Subcutaneous abdominal adipose tissue (tissue), 5 donors: Measurements from ENCODE around the gene LARGE1.
A peak's percentile ranks its signal among the peaks of the same experiment; 100 is the strongest.
"Not testable (repeated sequence)": the region's sequence is repeated elsewhere in the genome, so short reads cannot be mapped to it uniquely, and the experiment has no call there.

ENCODE experiments used
- H3K27ac ChIP-seq: one replicate; pipeline ENCODE4 v1.7.0; 2013; ENCODE audit warnings: low read depth, mild to moderate bottlenecking, inconsistent platforms, low read length, moderate library complexity
- H3K27me3 ChIP-seq, 5 donors: one replicate each; pipeline ENCODE4 v1.7.0; 2013; ENCODE audit warnings: low read length in 5 of 5, inconsistent platforms in 1 of 5; ENCODE audit not compliant: control insufficient read depth in 5 of 5, insufficient read depth in 4 of 5
- H3K36me3 ChIP-seq, 5 donors: one replicate each; pipeline ENCODE4 v1.7.0; 2013; ENCODE audit warnings: low read length in 5 of 5; ENCODE audit not compliant: control insufficient read depth in 5 of 5, insufficient read depth in 5 of 5
- H3K4me1 ChIP-seq, 5 donors: one replicate each; pipeline ENCODE4 v1.7.0; 2013; ENCODE audit warnings: low read length in 5 of 5, mild to moderate bottlenecking in 3 of 5, moderate library complexity in 1 of 5; ENCODE audit not compliant: control insufficient read depth in 5 of 5, insufficient read depth in 5 of 5
- H3K4me3 ChIP-seq, 5 donors: one replicate each; pipeline ENCODE4 v1.7.0; 2013; ENCODE audit warnings: low read length in 5 of 5, low read depth in 1 of 5
- H3K9ac ChIP-seq, 5 donors: one replicate each; pipeline ENCODE4 v1.7.0; 2013; ENCODE audit warnings: low read length in 5 of 5, mild to moderate bottlenecking in 4 of 5, moderate library complexity in 3 of 5
- H3K9me3 ChIP-seq, 5 donors: one replicate each; pipeline ENCODE4 v1.7.0; 2013; ENCODE audit warnings: low read length in 5 of 5; ENCODE audit not compliant: control insufficient read depth in 5 of 5
- donor health status: healthy.
- donor health status: healthy.
- donor health status: healthy.
- donor health status: healthy.
- donor health status: healthy.

Gene LARGE1

DNA sequence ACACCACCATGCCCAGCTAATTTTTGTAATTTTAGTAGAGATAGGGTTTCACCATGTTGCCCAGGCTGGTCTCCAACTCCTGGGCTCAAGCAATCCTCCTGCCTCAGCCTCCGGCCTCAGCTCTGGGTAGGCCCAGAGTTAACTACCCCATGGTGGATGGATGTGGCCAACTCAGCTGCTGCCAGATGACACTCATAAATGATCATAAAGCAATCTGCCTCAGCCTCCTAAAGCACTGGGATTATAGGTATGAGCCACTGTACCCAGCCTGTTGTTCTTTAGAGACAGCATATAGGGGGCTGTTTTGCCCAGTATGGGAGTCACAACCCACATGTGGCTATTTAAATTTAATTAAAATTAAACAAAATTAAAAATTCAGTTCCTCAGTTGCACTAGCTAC lies 54.3 kb downstream of the LARGE1 start:
- Histone ChIP-seq H3K27ac (no peak overlapping the region), H3K4me3 (no peak overlapping the region), H3K27me3 (no peaks in the 10 kb centered on the region), H3K4me1 (peaks cover 0 to 26% (median 18%) of the 10 kb centered on the region in 5 donors), H3K9me3 (no peaks in the 10 kb centered on the region), H3K9ac (no peak overlapping the region), H3K36me3 (no peaks in the 10 kb centered on the region)

DNA sequence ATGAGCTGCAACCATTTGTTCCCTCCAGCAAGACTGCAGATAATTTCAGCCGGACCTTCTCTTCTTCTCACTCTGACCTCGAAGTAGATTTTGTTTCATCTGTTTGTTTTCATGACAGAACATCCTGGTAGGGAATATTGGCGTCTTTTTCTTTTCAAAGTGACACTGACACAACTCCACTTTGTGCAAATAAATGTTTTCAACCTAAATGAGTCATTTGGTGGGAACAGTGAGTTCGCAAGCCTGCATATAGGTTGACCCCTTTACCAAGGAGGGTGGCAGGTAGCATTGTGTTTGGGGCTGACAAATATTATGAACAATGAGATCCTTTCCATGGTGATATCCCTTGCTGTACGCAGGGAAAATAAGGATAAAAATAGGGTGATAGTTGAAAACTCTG lies 55.0 kb downstream of the LARGE1 start:
- no peak overlapping the region for H3K9ac ChIP-seq
- H3K36me3 ChIP-seq: no peaks in the 10 kb centered on the region
- H3K4me3 ChIP-seq: peak overlapping the region in 1 of 5 donors; percentile 2
- no peaks in the 10 kb centered on the region for H3K9me3 ChIP-seq
- H3K4me1 ChIP-seq: peaks cover 0 to 26% (median 18%) of the 10 kb centered on the region in 5 donors
- no peak overlapping the region for H3K27ac ChIP-seq
- H3K27me3 ChIP-seq: no peaks in the 10 kb centered on the region

GRCh38 chr22:33864723-33865130 lies 55.5 kb downstream of the LARGE1 start:
- H3K27ac ChIP-seq: no peak overlapping the region
- H3K4me1 ChIP-seq: peaks cover 0 to 26% (median 18%) of the 10 kb centered on the region in 5 donors

GRCh38 chr22:33861216-33861875 lies 58.9 kb downstream of the LARGE1 start:
- Histone ChIP-seq H3K36me3 (no peaks in the 10 kb centered on the region), H3K4me3 (no peak overlapping the region), H3K9ac (no peak overlapping the region), H3K4me1 (peaks cover 0 to 13% (median 12%) of the 10 kb centered on the region in 5 donors), H3K27ac (no peak overlapping the region), H3K27me3 (no peaks in the 10 kb centered on the region), H3K9me3 (no peaks in the 10 kb centered on the region)

More at GRCh38 chr22:33864723-33865130, 55.5 kb downstream of the LARGE1 start:
- Histone ChIP-seq H3K27me3 (no peaks in the 10 kb centered on the region), H3K36me3 (no peaks in the 10 kb centered on the region), H3K9me3 (no peaks in the 10 kb centered on the region), H3K4me3 (no peak overlapping the region), H3K9ac (no peak overlapping the region)

GRCh38 chr22:33860386-33860785 lies 59.9 kb downstream of the LARGE1 start:
- H3K27me3 ChIP-seq: no peaks in the 10 kb centered on the region
- no peaks in the 10 kb centered on the region for H3K36me3 ChIP-seq
- H3K9me3 ChIP-seq: no peaks in the 10 kb centered on the region
- H3K4me1 ChIP-seq: peaks cover 0 to 11% (median 9%) of the 10 kb centered on the region in 5 donors
- H3K9ac ChIP-seq: no peak overlapping the region
- no peak overlapping the region for H3K4me3 ChIP-seq
- no peak overlapping the region for H3K27ac ChIP-seq

DNA sequence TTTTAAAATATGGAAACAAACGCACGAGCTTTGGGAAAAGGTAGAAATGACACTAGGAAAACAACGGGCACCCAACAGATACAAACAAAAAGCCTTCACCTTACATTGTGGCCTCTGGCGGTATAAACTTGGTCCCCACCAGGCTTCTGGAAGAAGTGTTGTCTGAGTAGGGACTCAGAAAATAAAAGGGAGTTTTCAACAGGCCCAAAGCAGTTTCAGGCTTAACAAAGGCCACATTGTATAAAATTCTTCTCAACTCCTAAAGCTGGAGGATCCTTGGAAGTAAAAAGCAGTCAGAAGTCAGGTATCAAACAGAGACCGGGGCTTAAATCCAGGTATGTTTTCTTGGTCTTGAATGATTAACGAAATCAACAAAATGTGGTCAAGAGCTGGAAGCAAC lies 61.0 kb downstream of the LARGE1 start:
- no peak overlapping the region for H3K27ac ChIP-seq
- H3K27me3 ChIP-seq: no peaks in the 10 kb centered on the region
- no peak overlapping the region for H3K4me3 ChIP-seq
- H3K9ac ChIP-seq: no peak overlapping the region
- H3K9me3 ChIP-seq: no peaks in the 10 kb centered on the region
- peaks cover 0 to under 1% (median 0%) of the 10 kb centered on the region in 5 donors for H3K4me1 ChIP-seq
- no peaks in the 10 kb centered on the region for H3K36me3 ChIP-seq

GRCh38 chr22:33858653-33859052 lies 61.6 kb downstream of the LARGE1 start:
- not testable (repeated sequence) for H3K9me3 ChIP-seq, H3K4me3 ChIP-seq, H3K27me3 ChIP-seq, H3K4me1 ChIP-seq, H3K36me3 ChIP-seq, H3K9ac ChIP-seq, H3K27ac ChIP-seq

DNA sequence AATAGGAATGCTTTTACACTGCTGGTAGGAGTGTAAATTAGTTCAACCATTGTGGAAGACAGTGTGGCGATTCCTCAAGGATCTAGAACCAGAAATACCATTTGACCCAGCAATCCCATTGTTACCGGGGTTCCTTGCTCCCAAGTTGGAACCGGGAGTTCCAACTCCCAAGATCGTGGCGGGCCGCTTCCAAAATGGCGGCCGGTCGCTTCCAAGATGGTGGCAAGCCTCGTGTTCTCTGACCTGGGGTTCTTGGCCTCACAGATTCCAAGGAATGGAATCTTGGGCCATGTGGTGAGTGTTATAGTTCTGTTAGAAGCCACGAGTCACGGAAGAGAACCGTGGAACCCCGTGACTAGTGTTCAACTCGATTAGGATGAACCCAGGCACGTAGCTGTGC lies 62.5 kb downstream of the LARGE1 start:
- H3K4me1 ChIP-seq: peaks cover 0 to 12% (median 11%) of the 10 kb centered on the region in 5 donors
- H3K4me3 ChIP-seq, H3K9ac ChIP-seq, H3K27ac ChIP-seq, H3K27me3 ChIP-seq, H3K9me3 ChIP-seq, H3K36me3 ChIP-seq: not testable (repeated sequence)

DNA sequence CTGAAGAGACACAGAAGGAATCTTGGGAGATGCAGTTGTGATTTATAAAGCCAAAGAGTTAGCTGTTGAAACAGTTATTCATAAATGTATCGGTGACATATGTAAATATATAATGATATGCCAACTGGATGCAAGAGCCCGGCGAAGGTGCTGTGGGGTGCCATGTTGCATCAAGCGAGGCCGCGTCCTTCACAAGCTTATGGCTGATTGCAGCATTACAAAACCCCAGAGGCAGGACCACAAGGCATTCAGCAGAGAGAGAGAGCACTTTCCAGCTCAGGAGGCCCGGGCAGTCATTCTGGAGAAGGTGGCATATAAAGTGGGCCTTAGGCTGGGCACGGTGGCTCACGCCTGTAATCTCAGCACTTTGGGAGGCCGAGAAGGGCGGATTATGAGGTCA lies 65.6 kb downstream of the LARGE1 start:
- H3K4me3 ChIP-seq: no peak overlapping the region
- no peak overlapping the region for H3K9ac ChIP-seq
- H3K36me3 ChIP-seq: no peaks in the 10 kb centered on the region
- no peaks in the 10 kb centered on the region for H3K9me3 ChIP-seq
- H3K4me1 ChIP-seq: peaks cover 0 to 16% (median 11%) of the 10 kb centered on the region in 5 donors
- H3K27me3 ChIP-seq: no peaks in the 10 kb centered on the region
- no peak overlapping the region for H3K27ac ChIP-seq

DNA sequence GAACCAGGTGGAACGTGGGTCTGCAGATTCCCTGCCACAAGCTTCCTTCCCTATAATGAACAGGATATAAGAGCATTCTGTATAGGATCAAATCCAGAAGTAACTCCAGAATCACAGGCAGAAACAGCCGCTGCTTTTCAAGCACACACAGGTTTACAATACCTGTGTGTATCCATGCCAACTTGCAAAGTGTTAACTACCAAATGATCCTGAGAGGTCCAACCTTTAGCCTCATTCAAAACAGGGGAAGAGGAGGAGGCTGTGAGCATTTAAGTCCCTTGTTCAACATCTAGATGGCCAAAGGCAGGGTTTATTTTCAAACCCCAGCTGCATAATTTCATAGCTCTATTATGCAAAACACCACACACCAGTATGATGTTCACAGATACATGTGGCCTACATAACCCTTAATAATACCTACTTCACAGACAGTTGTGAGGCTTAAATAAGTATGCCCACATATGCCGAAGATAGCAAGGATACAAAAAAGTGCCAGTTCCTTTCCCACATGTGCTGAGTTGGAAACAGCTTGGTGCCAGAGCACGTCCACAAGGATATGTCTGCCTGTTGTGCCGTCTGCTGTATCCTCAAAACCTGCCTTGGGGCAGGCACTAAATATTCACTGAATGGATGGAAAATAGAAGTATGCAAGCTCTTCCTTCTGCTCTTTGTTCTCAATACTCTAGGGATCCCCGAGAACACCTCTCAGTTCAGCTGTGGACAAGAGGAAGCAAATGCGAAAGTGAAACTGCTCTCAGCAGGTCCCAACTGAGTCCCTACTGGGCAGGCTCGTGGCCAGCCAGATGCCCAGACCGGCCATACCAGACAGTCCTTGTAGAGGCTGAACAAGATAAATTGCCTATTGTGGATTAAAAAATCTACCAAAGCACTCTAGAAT lies 66.8 kb downstream of the LARGE1 start:
- Histone ChIP-seq H3K4me1 (peaks cover 0 to 16% (median 11%) of the 10 kb centered on the region in 5 donors), H3K27me3 (no peaks in the 10 kb centered on the region), H3K36me3 (no peaks in the 10 kb centered on the region), H3K9me3 (no peaks in the 10 kb centered on the region), H3K9ac (peak overlapping the region; percentile 50 to 76 (median 64)), H3K4me3 (peak overlapping the region; percentile 79 to 96 (median 93)), H3K27ac (peak overlapping the region; percentile 41)
